CD4-positive, alpha-beta T cell treated with Interferon gamma for 1 hour (primary cell): ENCODE measurements around the gene PLVAP.

Experiments used
- DNase-seq: peaks from one replicate; pipeline ENCODE4 v3.0.0-alpha.2; 2020

PLVAP gene, protein sequence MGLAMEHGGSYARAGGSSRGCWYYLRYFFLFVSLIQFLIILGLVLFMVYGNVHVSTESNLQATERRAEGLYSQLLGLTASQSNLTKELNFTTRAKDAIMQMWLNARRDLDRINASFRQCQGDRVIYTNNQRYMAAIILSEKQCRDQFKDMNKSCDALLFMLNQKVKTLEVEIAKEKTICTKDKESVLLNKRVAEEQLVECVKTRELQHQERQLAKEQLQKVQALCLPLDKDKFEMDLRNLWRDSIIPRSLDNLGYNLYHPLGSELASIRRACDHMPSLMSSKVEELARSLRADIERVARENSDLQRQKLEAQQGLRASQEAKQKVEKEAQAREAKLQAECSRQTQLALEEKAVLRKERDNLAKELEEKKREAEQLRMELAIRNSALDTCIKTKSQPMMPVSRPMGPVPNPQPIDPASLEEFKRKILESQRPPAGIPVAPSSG

DNA sequence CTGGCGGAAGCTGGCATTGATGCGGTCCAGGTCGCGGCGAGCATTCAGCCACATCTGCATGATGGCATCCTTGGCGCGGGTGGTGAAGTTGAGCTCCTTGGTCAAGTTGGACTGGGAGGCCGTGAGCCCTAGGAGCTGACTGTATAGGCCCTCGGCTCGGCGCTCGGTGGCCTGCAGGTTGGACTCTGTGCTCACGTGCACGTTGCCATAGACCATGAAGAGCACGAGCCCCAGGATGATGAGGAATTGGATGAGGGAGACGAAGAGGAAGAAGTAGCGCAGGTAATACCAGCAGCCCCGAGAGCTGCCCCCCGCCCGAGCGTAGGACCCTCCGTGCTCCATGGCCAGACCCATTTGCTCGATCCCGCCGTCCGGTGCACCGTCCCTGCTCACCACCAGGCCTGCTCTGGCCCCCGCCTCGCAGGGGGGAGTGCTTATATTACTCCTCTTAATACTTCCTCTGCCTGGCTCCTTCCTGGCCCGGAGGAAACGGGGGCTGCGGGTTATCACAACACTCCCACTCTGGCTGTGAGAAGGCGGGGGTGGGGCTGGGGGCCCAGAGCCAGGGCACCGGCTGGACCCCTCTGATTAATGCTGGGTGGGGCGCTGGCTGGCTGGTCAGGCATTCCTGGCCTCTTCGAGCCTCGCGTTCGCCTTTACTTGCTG, at the start of gene PLVAP:
Gene PLVAP, minus strand, starts transcription at position 408 of the 666 bp plus-strand sequence. Its CDS starts 54 bp downstream, at position 354.
- no peak for DNase-seq

DNA sequence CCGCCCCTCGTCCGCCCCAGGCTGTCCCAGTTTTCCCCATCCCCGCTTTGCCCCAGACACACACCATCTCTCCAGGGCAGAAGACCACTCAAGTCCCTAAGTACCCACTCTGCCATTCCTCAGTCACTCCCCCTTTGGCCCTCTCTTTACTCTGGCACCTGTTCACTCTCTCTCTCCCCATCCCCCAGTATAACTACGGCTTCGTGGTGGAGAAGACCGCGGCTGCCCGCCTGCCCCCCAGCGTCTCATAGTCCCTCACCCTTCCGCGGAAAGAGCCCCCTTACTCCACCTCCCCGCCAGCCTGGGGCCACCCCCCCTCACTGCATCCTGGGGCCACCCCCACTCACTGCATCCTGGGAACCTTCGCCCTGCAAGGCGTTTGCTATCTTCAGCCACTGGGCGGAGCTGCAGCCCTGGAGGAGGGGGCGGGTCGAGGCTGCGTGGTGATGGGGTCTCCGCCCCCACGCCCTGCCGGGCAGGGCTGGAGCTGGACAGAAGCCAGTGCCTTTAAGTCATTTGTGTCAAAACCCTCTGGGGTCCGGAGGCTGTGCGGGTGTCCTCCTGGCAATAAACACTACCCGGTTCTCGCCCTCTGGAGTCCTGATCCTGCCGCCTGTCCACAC, 47.7 kb upstream of the PLVAP start:
- peak; percentile 22 for DNase-seq

DNA sequence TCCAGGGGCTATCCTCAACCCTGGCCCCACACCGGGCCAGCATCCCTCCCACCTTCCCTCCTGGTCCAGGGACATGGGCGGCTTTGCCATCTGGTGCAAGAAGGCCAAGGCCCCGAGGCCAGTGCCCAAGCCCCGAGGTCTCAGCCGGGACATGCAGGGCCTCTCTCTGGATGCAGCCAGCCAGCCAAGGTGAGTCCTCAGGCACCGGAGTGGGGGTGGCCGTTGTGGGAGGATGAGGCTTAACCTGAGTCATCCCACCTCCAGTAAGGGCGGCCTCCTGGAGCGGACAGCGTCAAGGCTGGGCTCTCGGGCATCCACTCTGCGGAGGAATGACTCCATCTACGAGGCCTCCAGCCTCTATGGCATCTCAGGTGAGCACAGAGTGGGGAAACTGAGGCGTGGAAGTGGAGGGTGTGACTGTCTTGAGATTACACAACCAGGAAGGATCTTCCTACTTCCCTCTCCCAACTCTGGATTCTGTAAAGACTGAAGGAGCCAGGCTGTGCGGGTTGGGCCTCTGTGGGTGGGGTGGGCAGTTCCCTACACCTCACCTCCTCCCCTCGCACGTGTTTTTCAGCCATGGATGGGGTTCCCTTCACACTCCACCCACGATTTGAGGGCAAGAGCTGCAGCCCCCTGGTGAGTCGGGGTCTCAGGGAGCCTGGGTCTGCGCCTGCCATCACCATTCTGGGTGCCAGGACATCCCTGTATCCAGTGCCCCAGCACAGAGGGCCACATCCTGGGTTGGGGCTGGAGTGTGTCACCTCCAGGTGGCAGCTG, 46.5 kb upstream of the PLVAP start:
- DNase-seq, result no peak

DNA sequence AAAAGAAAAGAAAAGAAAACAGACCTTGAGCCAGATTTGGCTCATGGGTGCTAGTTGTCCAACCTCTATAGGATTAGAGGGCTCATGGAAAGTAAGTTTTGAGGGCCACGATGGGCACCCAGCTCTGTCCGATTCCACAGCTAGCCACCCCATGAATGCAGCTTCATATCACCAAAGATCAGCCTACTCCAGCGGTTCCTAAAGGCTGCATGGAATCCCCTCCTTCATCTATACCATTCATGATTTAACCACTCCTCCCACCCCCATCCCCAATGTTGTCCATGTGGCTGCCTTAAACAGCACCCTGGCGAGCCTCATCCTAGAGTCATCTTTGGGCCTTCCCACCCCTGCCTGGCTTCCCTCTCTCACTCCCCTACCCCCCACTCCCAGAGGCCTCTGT, 44.8 kb upstream of the PLVAP start:
- no peak for DNase-seq

DNA sequence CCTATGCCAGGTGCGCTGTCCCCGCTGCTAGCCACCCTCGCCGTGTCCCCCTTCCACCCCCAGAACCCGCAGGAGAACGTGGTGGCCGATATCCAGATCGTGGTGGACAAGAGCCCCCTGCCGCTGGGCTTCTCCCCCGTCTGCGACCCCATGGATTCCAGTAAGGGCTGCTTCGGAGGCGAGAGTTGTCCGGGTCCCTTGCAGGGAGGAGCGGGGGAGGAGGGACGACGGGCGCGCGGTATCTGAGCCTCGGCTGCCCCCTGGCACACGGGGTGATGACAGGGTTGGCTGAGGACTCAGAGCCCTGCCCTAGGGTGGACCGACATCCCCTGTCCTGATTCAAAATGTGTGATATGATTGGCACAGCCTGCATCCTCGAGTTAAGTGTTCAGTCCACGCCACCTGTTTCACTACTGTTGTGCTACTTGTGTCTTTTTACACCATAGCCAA, 43.4 kb upstream of the PLVAP start:
- DNase-seq, result no peak

DNA sequence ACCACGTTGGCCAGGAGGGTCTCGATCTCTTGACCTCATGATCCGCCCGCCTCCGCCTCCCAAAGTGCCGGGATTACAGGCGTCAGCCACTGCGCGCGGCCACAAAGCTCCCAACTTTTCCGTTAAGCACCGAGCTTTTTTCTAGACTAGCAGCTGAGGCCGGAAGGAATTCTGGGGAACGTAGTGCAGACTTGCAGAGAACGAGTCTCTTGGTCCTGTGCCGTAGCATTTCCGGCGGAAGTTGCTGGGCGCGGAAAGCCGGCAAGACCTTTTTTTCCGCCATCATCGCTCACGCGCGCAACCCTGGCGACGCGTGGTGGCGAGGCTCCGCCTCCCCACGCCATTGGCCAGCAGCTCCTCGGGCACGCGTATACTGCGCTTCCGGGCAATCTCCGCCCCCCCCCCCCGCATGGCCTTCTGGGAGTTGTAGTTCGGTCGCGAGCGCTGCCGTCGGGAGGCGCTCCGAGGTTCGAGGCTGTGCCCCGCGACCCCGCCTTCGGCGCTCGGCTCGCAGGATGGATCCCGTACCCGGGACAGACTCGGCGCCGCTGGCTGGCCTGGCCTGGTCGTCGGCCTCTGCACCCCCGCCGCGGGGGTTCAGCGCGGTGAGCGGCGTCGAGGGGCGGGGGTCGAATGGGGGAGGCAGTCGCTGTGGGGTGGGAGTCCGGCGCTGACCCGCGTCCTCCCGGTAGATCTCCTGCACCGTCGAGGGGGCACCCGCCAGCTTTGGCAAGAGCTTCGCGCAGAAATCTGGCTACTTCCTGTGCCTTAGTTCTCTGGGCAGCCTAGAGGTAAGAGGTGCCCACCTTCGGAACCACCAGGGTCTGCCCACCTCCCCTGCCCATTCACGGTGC, 42.7 kb upstream of the PLVAP start, which contains the start of gene MVB12A:
Gene MVB12A, plus strand, starts transcription at position 427 of the 854 bp plus-strand sequence. Its CDS starts 89 bp downstream, at position 516.
- peak; percentile 98 for DNase-seq

DNA sequence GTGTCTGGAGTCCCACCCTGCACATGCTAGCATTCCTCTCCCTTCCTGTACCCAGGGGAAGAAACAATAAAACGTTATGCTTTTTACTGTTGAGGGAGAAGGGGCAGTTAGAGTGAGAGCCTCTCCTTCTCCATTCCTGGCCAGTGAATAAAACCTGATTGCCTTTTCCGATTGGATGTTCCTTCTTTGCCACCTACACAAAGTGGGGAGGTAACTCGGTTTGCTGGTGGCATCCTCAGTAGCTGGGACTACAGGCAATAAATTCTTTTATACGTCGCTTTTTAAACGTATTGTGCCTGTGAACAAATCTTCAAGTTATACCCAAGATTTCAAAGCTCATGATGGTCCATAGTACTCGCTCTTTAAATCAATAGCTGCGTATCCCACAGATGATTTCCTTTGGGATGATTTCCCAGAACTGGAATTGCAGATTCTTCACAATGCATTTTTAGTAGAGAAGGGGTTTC, 42.0 kb upstream of the PLVAP start:
- no peak for DNase-seq

DNA sequence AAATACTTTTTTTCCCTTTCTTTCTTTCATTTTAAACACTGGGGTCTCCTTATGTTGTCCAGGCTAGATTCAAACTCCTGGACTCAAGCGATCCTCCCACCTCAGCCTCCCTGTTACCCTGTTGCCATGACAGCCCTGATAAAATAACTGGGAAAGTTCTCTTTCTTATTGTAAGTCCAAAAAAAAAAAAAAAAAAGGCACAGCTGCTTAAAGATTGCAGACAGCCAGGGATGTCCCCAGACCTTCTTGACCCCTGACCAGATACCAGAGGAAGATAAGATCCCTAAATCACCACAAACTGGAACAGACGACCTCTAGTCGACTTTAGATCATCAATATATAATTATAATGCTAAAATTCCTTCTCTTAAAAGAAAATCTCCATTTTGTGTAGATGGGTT, 41.6 kb upstream of the PLVAP start:
- DNase-seq, result no peak

DNA sequence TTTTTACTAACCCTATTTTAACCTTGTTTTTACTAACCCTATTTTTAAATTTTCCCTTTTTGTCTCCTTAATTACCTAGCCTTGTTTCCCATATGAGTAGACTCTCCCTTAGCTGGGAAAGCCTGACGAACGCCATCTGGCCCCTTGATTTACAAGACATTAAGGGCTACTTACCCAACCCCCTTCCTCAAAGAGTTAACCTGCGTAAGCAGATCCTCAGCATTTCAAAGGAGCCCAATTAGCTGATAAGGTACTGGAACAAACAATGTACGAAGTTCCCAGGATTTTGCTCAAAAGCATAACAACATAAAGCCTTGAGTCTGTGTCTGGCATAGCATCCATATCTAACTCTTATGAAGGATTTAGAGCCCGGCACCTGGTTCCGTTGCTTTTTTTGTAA, 38.0 kb upstream of the PLVAP start:
- DNase-seq, result no peak

DNA sequence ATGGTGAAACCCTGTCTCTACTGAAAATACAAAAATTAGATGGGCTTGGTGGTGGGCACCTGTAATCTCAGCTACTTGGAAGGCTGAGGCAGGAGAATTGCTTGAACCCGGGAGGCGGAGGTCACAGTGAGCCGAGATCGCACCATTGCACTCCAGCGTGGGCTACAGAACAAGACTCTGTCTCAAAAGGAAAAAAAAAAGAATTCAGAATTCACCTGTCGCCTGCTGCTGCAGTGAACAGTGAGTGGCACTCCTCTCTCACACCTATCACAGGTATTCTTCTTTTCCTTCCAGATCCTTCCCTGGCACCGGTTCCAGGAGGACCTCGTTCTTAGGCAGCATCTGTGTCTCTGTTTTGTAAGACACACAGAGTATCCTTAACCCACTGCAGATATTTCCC, 37.0 kb upstream of the PLVAP start:
- no peak for DNase-seq

DNA sequence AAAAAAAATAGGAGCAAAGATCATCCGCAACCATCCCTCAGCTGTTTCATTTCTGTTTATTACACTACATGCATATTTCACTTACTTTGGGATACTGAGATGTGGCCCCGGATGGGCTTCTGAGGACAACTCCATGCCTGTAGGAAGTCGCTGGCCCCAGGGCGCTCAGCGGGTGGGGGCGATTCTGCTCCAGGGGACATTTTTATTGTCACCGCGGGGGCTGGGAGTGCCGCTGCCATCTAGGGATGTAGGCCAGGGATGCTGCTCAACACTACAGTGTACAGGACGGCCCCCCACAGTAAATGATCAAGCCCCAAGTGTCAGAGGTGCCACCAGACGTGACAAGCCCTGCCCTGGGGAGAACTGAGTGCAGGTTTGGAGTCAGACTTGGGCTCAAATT, 34.7 kb upstream of the PLVAP start:
- no peak for DNase-seq

DNA sequence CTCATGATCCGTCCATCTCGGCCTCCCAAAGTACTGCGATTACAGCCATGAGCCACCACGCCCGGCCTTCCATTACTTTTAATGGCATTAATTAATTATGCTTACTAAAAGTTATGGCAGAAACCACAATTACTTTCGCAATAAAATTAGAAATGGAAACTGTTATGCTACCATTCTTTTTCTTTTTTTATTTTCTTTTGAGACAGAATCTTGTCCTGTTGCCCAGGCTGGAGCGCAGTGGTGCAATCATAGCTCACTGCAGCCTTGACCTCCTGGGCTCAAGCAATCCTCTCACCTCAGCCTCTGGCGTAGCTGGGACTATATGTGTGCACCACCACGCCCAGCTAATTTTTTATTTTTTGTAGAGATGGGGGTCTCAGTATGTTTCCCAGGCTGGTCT, 32.8 kb upstream of the PLVAP start:
- DNase-seq, result no peak

DNA sequence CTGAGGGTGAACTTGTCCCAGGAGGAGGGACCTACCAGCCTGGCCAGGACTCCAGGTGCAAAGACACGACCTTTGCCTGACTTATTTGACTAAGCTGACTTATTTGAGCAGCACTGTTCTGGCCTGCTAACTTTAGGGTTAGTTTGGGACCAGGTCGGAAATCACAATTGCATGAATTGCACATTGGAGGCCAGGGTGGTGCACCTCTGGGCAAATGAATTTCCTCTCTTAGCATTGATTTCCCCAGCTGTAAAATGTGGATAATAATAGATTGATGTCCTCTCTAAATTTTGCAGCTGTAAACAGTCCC, 29.7 kb upstream of the PLVAP start:
- DNase-seq, result no peak

DNA sequence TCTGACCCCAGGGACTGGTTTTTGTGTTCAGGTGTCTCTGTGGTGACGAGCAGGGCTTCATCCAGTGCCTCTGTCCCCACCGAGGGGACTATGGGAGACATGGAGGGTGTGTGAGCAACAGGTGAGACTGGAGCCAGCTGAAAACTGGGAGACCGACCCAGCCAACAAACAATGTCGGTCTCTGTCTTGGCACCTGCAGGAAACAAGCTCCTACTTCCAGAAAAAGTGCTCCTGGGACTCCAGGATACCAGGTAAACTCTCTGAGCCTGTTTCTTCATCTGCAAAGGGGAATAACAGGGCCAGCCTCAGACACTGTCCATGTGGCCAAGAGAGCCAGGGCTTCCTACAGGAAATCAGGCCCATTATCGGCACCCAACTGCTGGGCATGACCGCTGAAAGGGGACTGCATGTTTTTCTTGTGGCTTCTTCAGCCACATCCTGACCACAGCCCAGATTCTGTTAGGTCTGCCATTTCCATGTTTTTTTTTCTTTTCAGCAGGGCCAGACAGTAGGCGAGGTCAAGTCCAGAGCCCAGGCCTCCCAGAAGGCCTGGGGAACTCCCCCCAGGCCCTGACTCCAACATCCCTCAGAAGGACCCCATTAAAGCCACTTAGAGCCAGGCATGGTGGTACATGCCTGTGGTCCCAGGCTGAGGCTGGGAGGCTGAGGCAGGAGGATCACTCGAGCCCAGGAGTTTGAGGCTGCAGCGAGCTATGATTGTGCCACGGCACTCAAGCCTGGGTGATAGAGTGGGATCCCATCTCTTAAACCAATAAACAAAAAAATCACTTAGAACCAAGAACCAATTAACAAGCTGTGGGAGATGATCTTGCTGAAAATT, 29.1 kb upstream of the PLVAP start:
- DNase-seq, result peak; percentile 65

DNA sequence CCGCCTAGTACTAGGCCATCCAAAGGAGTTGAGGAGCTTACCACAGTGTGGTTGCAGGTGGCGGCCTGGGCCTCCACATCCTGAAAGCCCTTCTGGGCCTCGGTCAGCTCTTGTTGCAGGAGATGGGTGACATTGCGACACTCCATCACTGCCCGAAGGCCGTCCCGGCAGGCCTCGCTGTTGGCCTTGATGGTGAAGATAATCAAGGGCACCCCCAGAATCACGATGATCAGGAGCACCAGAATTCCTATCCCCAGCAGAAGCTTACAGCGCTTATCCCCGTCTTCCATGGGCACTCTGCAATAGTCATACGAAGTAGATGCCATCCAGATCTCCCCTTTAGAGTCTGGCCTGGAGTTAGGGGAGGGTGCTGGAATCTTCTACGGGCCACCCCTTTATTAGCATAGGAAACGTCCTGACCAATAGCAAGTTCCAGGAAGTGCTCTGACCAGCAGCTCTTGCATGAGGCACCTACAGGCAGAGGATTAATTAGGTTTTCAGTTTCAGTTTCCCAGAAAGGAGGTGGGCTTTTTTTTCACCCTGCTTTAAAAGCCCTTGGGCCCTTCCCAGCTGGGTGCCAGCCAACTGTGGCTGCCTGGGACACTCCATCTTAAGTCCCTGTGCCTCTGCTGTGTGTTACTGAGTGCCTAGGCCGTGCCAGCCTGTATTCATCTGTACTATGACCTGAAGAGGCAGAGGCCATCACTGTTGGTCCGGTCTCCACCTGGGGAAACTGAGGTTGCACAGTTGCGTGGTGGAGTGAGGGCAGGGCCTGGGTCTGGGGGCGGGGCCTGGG, 28.3 kb upstream of the PLVAP start, which contains the start of gene BST2:
Gene BST2, minus strand, starts transcription at position 381 of the 796 bp plus-strand sequence. Its CDS starts 55 bp downstream, at position 326.
- DNase-seq, result peak; percentile 77

DNA sequence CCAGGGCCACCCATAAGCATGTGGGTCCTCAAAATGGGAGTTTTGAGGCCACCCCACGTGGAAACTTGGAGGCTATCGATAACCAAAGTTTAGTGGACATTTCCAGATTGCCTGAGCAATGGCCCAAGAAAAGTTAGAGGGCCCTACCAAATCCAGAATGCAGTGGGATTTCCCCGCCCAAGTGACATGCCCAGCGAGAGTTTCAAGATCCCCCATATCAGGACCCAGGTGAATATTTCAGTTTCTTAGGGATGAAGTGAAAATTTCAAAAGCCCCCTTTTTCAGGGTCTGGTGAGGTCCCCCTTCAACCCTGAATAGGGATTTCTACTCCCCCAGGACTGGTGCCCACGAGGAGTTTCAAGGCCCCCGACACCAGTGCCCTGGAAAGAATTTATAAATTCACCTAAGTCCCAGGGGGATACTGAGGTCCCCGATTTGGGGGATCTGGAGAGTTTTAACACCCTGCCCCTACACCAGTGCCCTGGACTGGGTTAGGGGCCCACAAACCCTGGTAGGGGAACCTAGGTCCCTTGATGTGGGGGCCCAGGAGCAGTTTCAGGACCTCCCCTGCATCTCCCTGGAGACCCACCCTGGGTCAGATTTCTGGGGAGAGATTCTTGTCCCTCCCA, 27.6 kb upstream of the PLVAP start:
- DNase-seq, result no peak

DNA sequence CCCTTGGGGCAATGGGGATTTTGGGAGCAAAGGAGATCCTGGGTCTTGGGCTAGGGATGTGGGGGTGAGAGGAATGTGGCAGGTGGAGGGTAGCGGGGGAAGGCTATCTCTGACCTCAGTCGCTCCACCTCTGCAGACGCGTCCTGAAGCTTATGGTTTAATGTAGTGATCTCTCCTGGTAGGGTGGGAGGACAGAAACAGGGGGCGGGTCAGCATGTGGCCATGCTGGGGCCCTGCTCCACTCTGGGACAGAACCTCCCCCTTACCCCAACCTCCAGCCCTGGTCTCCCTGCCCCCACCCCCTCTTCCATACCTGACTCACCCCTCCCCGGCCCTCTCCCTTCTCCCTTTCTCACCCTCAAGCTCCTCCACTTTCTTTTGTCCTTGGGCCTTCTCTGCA, 26.9 kb upstream of the PLVAP start:
- DNase-seq, result no peak

DNA sequence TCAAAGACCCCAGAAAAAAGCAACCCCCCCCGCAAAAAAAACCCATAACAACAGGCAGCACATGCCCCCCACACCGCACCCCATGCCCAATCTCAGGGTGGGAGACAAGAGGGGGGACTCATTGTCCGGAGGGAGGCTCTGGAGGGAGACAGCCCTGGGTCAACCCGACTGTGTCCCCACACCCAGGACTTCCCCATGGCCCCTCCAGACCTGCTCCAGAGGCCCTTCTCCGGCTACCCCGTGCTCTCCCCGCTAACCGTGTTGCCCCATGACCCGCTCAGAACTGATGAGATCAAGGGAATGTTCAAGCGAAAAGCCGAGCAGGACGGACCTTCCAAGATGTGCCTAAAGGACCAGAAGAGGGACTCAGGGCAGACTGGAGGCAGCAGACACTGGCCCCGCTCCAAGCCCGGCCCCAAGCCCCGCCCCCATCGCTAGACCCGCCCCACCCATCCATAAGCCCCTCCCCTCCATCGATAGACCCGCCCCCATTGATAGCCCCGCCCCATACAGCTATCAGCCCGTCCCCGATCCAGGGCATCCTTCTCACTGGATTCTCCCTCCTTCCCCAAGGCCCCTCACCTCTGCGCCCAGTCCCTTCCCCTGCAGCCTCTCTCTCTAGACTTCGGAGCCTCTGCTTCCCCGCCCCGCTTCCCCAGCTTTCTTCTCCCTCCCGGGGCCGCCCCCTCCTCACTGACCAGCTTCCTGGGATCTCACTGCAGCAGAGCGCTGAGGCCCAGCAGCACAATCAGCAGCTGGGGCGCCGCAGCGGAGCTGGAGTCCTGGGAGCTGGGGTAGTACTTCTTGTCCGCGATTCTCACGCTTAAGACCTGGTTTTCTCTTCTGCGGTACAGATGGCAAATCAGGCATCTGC, 26.1 kb upstream of the PLVAP start:
- DNase-seq, result no peak
